ENCODE data around the gene RAB40C. TPM values are rescaled to one million over a fixed set of nuclear protein-coding genes. Genes with fewer than 3 reads are reported as not detected.
A peak's percentile ranks its signal among the peaks of the same experiment; 100 is the strongest.

Gene RAB40C
- total and polyA plus RNA-seq, 9 of the 15 experiments (the other 6 are each of a cell fraction or from before 2014, with no cell fraction given): 0.17 to 23.4 (median 8.7) TPM

GRCh38 chr16:546909-547770 is 42.7 kb upstream of the RAB40C start (continued):
- TF ChIP-seq EP300 (IDR thresholded peaks at IDR 0.05; ENCODE audit: low read length) (no peak), CTCF (IDR thresholded peaks at IDR 0.05 in 2 of 3, conservative IDR thresholded peaks at IDR 0.05 in 1 of 3; ENCODE audit: insufficient read depth in 2 of 3, low read depth in 1 of 3, low read length in 3 of 3) (peak; percentile 57 to 65 (median 62)), HDAC1 (IDR thresholded peaks at IDR 0.05) (no peak), IRF2 (CRISPR knock-in tag; IDR thresholded peaks at IDR 0.05) (no peak), FOS (IDR thresholded peaks at IDR 0.05; ENCODE audit: extremely low read depth, insufficient read length) (no peak), CBFB (CRISPR knock-in tag; IDR thresholded peaks at IDR 0.05) (no peak), KAT7 (CRISPR knock-in tag; IDR thresholded peaks at IDR 0.05; ENCODE audit: borderline replicate concordance) (no peak), GATAD2B (IDR thresholded peaks at IDR 0.05; ENCODE audit: borderline replicate concordance) (no peak; the same call in 1 of the 2 replicates), HINFP (tag; conservative IDR thresholded peaks at IDR 0.05; ENCODE audit: low read depth) (peak; percentile 62; the same call in 1 of the 2 replicates), FOXK2 (conservative IDR thresholded peaks at IDR 0.05 in 1 of 2, IDR thresholded peaks at IDR 0.05 in 1 of 2; ENCODE audit: low read depth in 2 of 2) (no peak), ZNF57 (CRISPR knock-in tag; IDR thresholded peaks at IDR 0.05) (no peak), JUND (IDR thresholded peaks at IDR 0.05; ENCODE audit: borderline replicate concordance, low read depth, low read length) (no peak), JUND (tag; IDR thresholded peaks at IDR 0.05; ENCODE audit: borderline replicate concordance, low read depth, low read length) (no peak)
